ENCODE data around the gene CD2. TPM values are rescaled to one million over a fixed set of nuclear protein-coding genes. Genes with fewer than 3 reads are reported as not detected.

CD2 gene
- total RNA-seq, 2 donors from 2014 or later = 2.1 TPM; not detected in 1

DNA sequence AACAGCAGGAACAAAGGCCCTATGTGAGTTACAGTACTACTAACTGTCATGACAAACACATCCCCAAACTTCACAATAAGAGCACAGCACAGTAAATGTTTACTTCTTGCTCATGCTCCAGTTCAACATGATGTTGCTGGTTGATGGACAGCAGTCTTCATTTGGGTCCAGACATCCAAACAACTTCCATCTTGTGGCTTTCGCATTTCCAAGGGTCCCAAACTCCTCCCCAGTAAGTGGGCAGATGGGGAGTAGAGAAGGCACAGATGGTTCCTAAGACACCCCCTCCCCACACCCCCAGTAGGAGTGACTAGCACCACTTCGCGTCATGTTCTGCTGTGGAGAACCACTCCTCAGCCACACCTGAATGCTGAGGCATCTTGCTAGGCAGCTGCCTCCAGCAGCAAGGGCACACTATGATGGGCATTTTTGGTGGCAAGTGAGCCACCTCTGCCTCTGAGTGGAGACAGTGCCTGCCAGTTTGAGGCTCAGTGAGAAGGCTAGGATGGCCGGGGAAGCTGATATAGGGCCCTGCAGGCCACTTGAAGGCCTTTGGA is 32.7 kb upstream of the CD2 start:
- 93 to 97% methylated on average over 4 of the region's 4 CpGs for WGBS, 2 donors
- no peak overlapping the region for H3K27ac ChIP-seq
- no peak for ATAC-seq
- H3K36me3 ChIP-seq (replicated peaks in 1 of 2; ENCODE audit: insufficient read depth in 1 of 2, low read depth in 2 of 2) = no peaks in the 10 kb centered on the region
- no peaks in the 10 kb centered on the region for H3K27me3 ChIP-seq
- no peak overlapping the region for H3K4me3 ChIP-seq
- TF ChIP-seq POLR2A (IDR thresholded peaks at IDR 0.05) = no peak
- TF ChIP-seq, protein P1, sequence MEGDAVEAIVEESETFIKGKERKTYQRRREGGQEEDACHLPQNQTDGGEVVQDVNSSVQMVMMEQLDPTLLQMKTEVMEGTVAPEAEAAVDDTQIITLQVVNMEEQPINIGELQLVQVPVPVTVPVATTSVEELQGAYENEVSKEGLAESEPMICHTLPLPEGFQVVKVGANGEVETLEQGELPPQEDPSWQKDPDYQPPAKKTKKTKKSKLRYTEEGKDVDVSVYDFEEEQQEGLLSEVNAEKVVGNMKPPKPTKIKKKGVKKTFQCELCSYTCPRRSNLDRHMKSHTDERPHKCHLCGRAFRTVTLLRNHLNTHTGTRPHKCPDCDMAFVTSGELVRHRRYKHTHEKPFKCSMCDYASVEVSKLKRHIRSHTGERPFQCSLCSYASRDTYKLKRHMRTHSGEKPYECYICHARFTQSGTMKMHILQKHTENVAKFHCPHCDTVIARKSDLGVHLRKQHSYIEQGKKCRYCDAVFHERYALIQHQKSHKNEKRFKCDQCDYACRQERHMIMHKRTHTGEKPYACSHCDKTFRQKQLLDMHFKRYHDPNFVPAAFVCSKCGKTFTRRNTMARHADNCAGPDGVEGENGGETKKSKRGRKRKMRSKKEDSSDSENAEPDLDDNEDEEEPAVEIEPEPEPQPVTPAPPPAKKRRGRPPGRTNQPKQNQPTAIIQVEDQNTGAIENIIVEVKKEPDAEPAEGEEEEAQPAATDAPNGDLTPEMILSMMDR (IDR thresholded peaks at IDR 0.05) = no peak
- intact Hi-C loops (cut with DNase I) = loop anchor here (5.0 kb wide), 1 partner anchor 331 kb away; no protein-coding TSS in a partner anchor
- DNase-seq = no peak
- H3K4me1 ChIP-seq = no peaks in the 10 kb centered on the region
- H3K9me3 ChIP-seq = no peaks in the 10 kb centered on the region

DNA sequence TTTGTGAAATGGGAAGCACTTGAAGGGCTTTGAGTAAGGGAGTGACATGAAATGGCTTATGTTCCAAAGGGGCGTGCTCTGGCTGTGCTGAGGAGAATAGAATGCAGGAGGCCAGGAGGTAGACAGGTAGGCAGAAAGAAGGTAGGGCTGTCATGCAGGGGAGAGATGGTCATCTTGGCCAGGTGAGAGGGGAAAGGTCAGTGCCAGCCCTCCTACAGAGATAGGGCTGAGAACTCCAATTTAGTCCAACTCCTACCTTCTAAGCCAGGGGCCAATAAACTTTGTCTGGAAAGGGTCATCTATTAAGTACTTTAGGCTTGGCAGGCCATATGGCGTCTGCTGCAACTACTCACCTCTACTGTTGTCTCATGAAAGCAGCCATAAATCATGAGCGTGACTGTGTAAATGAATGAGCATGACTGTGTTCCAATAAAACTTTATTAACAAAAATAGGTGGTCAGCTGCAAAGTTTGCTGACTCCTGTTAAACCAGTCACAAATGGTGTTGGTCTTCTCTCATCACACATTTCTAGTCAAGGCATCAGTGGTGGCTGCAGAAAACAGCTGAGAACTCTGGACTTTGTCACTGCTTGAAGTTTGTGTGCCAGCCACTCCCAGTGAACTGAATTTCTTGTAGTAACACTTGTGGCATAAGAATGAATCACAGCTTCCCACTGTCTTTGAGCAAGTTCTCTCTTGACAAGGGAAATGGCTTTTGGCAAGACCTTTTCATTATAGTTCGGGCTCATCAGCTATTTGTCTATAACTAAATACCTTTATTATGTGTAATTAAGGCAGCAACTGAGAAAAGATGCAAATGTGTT is 32.0 kb upstream of the CD2 start:
- intact Hi-C loops (cut with DNase I) = loop anchor here (5.0 kb wide), 1 partner anchor 330 kb away; no protein-coding TSS in a partner anchor
- WGBS, 2 donors = 82 to 89% methylated on average over 4 of the region's 4 CpGs
- no peak for ATAC-seq
- Histone ChIP-seq H3K9me3 (no peaks in the 10 kb centered on the region), H3K27ac (no peak overlapping the region), H3K36me3 (replicated peaks in 1 of 2; ENCODE audit: insufficient read depth in 1 of 2, low read depth in 2 of 2) (no peaks in the 10 kb centered on the region), H3K27me3 (no peaks in the 10 kb centered on the region), H3K4me3 (no peak overlapping the region), H3K4me1 (no peaks in the 10 kb centered on the region)
- TF ChIP-seq, protein P1 (IDR thresholded peaks at IDR 0.05) = no peak
- TF ChIP-seq POLR2A (IDR thresholded peaks at IDR 0.05) = no peak
- no peak for DNase-seq

DNA sequence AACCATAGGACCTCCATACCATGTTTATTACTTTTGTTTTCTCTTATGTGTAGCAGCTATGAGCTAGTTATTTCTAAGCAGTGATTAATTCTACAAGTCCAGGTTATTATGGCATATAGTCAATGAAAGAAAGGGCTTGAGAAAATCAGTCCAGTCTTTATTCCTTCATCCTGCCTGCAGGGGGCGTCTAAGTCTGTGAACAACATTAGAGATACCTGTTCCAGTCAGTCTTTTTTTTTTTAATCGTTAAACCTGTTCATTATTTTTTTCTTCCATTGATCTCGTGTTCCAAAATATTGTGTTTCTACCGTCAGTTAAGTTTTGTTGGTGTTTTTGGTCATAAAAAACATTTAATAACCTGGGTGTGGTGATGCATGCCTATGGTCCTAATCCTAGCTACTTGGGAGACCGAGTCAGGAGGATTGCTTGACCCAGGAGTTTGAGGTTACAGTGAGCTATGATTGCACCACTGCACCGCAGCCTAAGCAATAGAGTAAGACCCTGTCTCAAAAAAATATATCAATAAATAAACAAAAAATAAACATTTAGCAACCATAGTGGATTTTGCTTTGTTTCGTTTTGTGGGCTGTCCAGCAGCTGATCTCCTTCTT is 29.4 kb upstream of the CD2 start:
- Histone ChIP-seq H3K4me1 (no peaks in the 10 kb centered on the region), H3K9me3 (no peaks in the 10 kb centered on the region), H3K27me3 (no peaks in the 10 kb centered on the region), H3K4me3 (no peak overlapping the region), H3K27ac (no peak overlapping the region), H3K36me3 (replicated peaks in 1 of 2; ENCODE audit: insufficient read depth in 1 of 2, low read depth in 2 of 2) (no peaks in the 10 kb centered on the region)
- DNase-seq (peak; percentile 76 to 80 (median 79)), ATAC-seq (peak; percentile 60)
- TF ChIP-seq POLR2A (IDR thresholded peaks at IDR 0.05) = no peak
- TF ChIP-seq, protein P1 (IDR thresholded peaks at IDR 0.05) = peak; percentile 43 to 77 (median 69)
- 32 to 38% methylated on average over 7 of the region's 7 CpGs for WGBS, 2 donors
- intact Hi-C loops (cut with DNase I) = loop anchor here (5.0 kb wide), 1 partner anchor 327 kb away; no protein-coding TSS in a partner anchor

DNA sequence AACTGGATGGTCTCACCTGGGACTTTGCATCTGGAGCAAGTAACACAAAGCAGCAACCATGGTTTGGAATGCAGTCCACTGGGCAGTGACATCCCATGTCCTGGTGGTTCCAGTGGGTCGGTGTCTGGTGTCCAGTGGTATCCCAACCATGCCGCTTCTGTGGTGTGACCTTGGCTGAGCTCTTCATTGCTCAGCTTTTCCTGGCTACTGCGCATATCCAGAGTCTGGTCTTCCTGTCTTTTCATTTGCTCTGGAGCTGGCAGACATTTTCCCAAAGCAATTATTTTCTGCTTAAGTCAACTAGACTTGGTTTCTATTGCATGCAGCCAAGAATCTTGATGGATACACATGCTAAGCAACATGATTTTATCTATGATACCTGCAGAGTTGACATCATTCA is 28.4 kb upstream of the CD2 start:
- H3K4me1 ChIP-seq = no peaks in the 10 kb centered on the region
- no peak overlapping the region for H3K27ac ChIP-seq
- no peaks in the 10 kb centered on the region for H3K27me3 ChIP-seq
- H3K4me3 ChIP-seq = no peak overlapping the region
- no peaks in the 10 kb centered on the region for H3K36me3 ChIP-seq (replicated peaks in 1 of 2; ENCODE audit: insufficient read depth in 1 of 2, low read depth in 2 of 2)
- ATAC-seq (no peak), DNase-seq (no peak)
- 52 to 75% methylated on average over 2 to 3 of the region's 3 CpGs for WGBS, 2 donors
- intact Hi-C loops (cut with DNase I) = no loop called here
- TF ChIP-seq POLR2A (IDR thresholded peaks at IDR 0.05) = no peak
- TF ChIP-seq, protein P1 (IDR thresholded peaks at IDR 0.05) = no peak
- no peaks in the 10 kb centered on the region for H3K9me3 ChIP-seq

All from body of pancreas (tissue), 4 donors.